NCI-H82 treated with DMSO at 0.1 percent for 48 hours (cell line): ENCODE measurements around the gene TTYH3.

Experiments
- DNase-seq: peaks from one replicate; lab custom pipeline; 2025; ENCODE audit not compliant: unreplicated experiment; lab: John Stamatoyannopoulos, UW

Gene TTYH3

GRCh38 chr7:2701832-2702593, 70.2 kb downstream of the TTYH3 start:
- DNase-seq = no peak

DNA sequence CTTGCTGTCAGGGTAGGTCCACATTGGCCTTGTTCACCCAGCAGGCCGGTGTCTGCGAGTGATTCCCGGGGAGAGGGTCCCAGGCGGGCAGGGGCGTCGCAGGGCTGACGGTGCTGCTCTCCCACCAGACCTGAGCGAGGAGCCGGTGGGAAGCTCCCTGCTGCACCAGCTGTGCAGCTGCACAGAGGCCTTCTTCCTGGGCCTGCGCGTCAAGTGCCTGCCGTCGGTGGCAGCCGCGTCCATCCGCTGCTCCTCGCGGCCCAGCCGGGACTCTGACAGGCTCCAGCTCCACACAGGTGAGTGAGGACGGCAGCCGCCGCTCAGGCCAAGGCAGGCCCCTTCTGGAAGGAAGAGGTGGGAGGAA, 70.8 kb downstream of the TTYH3 start:
- no peak for DNase-seq

- DNase-seq = no peak
Observed at GRCh38 chr7:2705371-2706096, 73.7 kb downstream of the TTYH3 start.

- DNase-seq = peak; percentile 62
Observed at GRCh38 chr7:2706685-2707126, 74.9 kb downstream of the TTYH3 start.

DNA sequence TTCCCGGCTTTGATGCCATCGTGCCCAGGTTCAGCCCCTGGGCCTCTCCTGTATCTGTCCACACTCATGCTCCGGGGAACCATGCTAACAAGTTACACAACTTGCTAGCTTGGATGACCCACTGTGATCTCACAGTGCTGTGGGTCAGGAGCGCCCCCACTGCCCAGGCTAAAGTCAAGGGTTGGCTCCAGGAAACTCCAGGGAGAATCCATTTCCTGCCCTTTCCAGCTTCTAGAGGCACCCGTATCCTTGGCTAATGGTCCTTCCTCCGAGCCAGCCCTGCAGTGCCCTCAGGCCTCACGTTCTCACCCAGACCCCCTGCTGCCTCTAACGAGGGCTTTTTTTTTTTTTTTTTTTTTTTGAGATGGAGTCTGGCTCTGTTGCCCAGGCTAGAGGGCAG, 75.7 kb downstream of the TTYH3 start:
- no peak for DNase-seq

DNA sequence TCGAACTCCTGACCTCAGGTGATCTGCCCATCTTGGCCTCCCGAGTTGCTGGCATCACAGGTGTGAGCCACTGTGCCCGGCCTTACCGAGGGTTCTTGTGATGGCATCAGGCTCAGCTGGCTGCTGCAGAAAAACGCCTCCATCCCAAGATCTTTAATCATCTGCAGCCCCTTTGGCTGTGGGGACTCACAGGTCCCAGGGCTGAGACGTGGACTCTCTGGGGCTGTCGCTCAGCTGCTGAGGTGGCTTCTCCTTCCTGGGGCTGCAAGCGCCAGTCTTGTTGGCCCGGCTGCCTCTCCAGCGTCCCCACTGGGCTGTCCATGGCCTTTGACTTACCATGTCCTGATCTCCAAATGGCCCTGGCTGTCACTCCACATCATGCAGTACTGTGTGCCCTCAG, 76.3 kb downstream of the TTYH3 start:
- DNase-seq = no peak

- DNase-seq = no peak
Observed at GRCh38 chr7:2708547-2709310, 76.9 kb downstream of the TTYH3 start.

DNA sequence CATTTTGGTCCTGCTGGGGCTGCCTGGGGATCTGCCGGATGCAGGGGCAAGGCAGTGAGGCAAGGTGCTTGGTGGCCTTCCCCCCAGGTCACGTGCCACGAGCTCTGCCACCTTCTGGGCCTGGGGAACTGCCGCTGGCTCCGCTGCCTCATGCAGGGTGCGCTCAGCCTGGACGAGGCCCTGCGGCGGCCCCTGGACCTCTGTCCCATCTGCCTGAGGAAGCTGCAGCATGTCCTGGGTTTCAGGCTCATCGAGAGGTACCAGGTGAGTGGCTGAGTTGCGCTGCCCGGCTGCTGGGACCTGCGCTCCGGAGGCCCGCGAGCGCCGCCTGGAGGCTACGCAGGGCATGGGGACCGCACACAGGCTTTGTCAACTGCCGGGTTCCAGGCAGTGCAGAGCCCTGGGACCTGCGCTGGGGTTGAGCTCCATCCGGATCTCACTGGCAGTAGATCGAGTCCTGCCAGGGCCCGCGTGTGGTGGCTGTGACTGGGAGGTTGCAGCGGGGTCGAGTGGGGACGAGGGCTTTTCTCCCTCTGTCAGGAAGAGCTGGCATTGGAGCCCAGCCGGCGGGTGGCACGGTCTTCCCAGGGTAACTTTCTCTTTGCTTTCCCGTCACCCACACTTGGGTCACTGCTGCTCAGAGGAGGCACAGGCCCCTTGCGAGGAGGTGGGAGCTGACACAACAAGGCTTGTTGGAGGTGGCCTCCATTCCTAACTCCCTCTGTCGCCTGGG, 77.9 kb downstream of the TTYH3 start:
- peak; percentile 43 for DNase-seq

- no peak for DNase-seq
Observed at GRCh38 chr7:2710286-2710655, 78.5 kb downstream of the TTYH3 start.

GRCh38 chr7:2710901-2711551, 79.2 kb downstream of the TTYH3 start:
- no peak for DNase-seq

GRCh38 chr7:2711895-2712675, 80.3 kb downstream of the TTYH3 start:
- no peak for DNase-seq

- DNase-seq = no peak
Observed at GRCh38 chr7:2713370-2713769, 81.6 kb downstream of the TTYH3 start.

DNA sequence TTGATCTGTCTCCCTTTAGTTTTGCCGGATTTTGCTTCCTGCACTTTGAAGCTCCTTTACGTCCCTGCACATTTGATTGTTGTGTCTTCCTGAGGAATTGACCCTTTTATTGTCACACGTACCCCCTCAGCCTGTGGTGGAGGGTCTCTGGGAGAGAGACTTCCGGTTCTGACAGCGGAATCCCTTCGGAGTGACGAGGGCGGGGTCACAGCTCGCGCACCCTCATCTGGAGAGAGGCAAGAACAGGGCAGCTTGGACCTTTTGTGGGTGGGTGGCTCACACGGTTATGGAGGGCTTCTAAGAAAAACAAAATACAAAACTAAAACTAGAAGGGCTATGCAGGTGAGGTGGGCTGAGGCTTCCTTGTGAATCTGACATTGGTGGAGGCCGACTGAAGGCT, 82.2 kb downstream of the TTYH3 start:
- DNase-seq = no peak
